Keratinocyte (primary cell): ENCODE results near the gene C22orf31. TPM values are rescaled to one million over a fixed set of nuclear protein-coding genes. Genes with fewer than 3 reads are reported as not detected.

ENCODE experiments used
- DNase-seq: peaks from one replicate; pipeline ENCODE4 v3.0.0-alpha.2; 2011; ENCODE audit warnings: low read depth, missing footprints, low spot score
- FAIRE-seq: peaks from 2 replicates; lab custom pipeline; 2011; peaks lifted over from hg19 to GRCh38; lab: Jason Lieb, UNC
- H2AFZ ChIP-seq: 2 replicates; pipeline ENCODE4 v1.6.0; 2012; ENCODE audit warnings: low read length, control low read depth, inconsistent platforms; ENCODE audit not compliant: control insufficient read depth
- H3K27ac ChIP-seq: 2 replicates; pipeline ENCODE4 v1.5.1; 2011; ENCODE audit warnings: low read length; ENCODE audit not compliant: control insufficient read depth, insufficient read depth
- H3K27me3 ChIP-seq: 3 replicates; pipeline ENCODE4 v1.6.0; 2011; ENCODE audit warnings: low read length; ENCODE audit not compliant: control insufficient read depth, insufficient read depth; ENCODE audit errors: extremely low read depth
- H3K36me3 ChIP-seq, 2 experiments: 2 replicates in 1 of 2; 3 replicates in 1 of 2; pipeline ENCODE4 v1.5.1; 2011; ENCODE audit warnings: low read length in 2 of 2, mild to moderate bottlenecking in 1 of 2; ENCODE audit not compliant: control insufficient read depth in 2 of 2, insufficient read depth in 2 of 2; ENCODE audit errors: extremely low read depth in 1 of 2
- H3K4me1 ChIP-seq: 3 replicates; pipeline ENCODE4 v1.5.1; 2011; ENCODE audit warnings: low read length; ENCODE audit not compliant: control insufficient read depth, insufficient read depth; ENCODE audit errors: extremely low read depth
- H3K4me2 ChIP-seq: 3 replicates; pipeline ENCODE4 v1.6.0; 2011; ENCODE audit warnings: low read depth, low read length; ENCODE audit not compliant: control insufficient read depth, insufficient read depth; ENCODE audit errors: extremely low read depth
- H3K4me3 ChIP-seq, 3 experiments: fragments of 200-600 bp in 1 of 3; sonication (generic) in 1 of 3; 2 replicates in 2 of 3; 3 replicates in 1 of 3; pipeline ENCODE4 v1.5.1; 2011 to 2016; ENCODE audit warnings: low read length in 3 of 3, mild to moderate bottlenecking in 3 of 3, control low read depth in 2 of 3, inconsistent platforms in 1 of 3, low read depth in 1 of 3, mixed read lengths in 1 of 3, mixed run types in 1 of 3, moderate library complexity in 1 of 3; ENCODE audit not compliant: control insufficient read depth in 2 of 3, insufficient read depth in 2 of 3; ENCODE audit errors: extremely low read depth in 1 of 3
- H3K79me2 ChIP-seq: 2 replicates; pipeline ENCODE4 v1.6.0; 2012; ENCODE audit warnings: low read length; ENCODE audit not compliant: control insufficient read depth, insufficient read depth
- H3K9ac ChIP-seq: 3 replicates; pipeline ENCODE4 v1.6.0; 2011; ENCODE audit warnings: low read length; ENCODE audit not compliant: control insufficient read depth, insufficient read depth; ENCODE audit errors: extremely low read depth
- H3K9me1 ChIP-seq: 3 replicates; pipeline ENCODE4 v1.6.0; 2011; ENCODE audit warnings: low read length; ENCODE audit not compliant: control insufficient read depth, insufficient read depth; ENCODE audit errors: extremely low read depth
- H3K9me3 ChIP-seq: 2 replicates; pipeline ENCODE4 v1.5.1; 2012; ENCODE audit warnings: low read depth, low read length; ENCODE audit not compliant: control insufficient read depth
- H4K20me1 ChIP-seq: 3 replicates; pipeline ENCODE4 v1.6.0; 2011; ENCODE audit warnings: low read length; ENCODE audit not compliant: control insufficient read depth, insufficient read depth; ENCODE audit errors: extremely low read depth
- CTCF ChIP-seq, 3 experiments: IDR thresholded peaks in 1 of 3; conservative IDR thresholded peaks in 1 of 3; optimal IDR thresholded peaks in 1 of 3; 2 replicates in 2 of 3; 3 replicates in 1 of 3; pipeline versions ENCODE3 to v1.5.1; 2011; ENCODE audit warnings: low read length in 3 of 3, mild to moderate bottlenecking in 3 of 3, moderate library complexity in 2 of 3, control low read depth in 1 of 3, inconsistent platforms in 1 of 3; ENCODE audit not compliant: insufficient read depth in 2 of 3; ENCODE audit errors: extremely low read depth in 1 of 3
- EZH2 ChIP-seq: IDR thresholded peaks from one replicate; pipeline ENCODE4 v1.6.1; 2012; ENCODE audit warnings: inconsistent platforms, mild to moderate bottlenecking, low read length, moderate library complexity
- dilution Hi-C: fragments of 300-500 bp; cut with MboI; formaldehyde crosslinking; loops from one replicate; pipeline ENCODE4 v1.7.0; 2020; ENCODE audit warnings: low sequenced_read_pairs; ENCODE audit not compliant: extremely low pct_ligation_motif_present
- polyA plus RNA-seq, 5 experiments: library from polyadenylated mRNA; depleted of rRNA in 3 of 5; stranded (reverse) in 3 of 5; stranded (forward) in 1 of 5; unstranded in 1 of 5; fragments of >200 nt; gene quantifications; 1 replicate in 1 of 5; 2 replicates in 3 of 5; 3 replicates in 1 of 5; pipeline versions ENCODE4 v1.2.1 to v1.2.3, GENCODE V29; 2011 to 2012; ENCODE audit warnings: missing spikeins in 2 of 5, low read depth in 1 of 5, low replicate concordance in 1 of 5

C22orf31 gene
- polyA plus RNA-seq, 1 donor (not counting 4 experiments of a cell fraction or from before 2014, with no cell fraction given) = not detected

DNA sequence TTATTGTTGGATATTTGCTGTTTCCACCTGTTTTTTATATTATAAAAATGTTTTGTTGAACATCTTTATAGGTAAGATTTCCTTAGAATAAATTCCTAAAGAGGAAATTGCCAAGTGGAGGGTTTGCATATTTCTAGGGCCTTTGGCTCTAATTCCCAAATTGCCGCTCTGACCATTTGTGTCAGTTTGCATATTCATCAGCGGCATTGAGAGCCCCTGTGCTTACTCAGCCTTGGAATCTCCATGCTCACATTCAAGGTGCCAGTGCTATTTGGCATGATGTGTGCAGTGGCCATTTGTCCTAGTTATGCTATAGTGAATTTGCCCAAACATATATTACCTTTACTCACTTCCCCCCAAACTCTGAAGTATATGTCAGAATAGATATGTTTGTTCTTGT, 36.7 kb upstream of the C22orf31 start:
- dilution Hi-C loops = no loop called here
- peaks cover 0 to 3% of the 10 kb centered on the region in 2 experiments for H3K36me3 ChIP-seq
- no peak for FAIRE-seq
- no peaks in the 10 kb centered on the region for H3K79me2 ChIP-seq
- DNase-seq = no peak
- no peak overlapping the region for H3K4me2 ChIP-seq
- no peaks in the 10 kb centered on the region for H3K9me1 ChIP-seq
- no peaks in the 10 kb centered on the region for H3K4me1 ChIP-seq
- no peak overlapping the region for H3K27ac ChIP-seq
- H3K9me3 ChIP-seq = no peaks in the 10 kb centered on the region
- H3K27me3 ChIP-seq = no peaks in the 10 kb centered on the region
- H3K4me3 ChIP-seq = no peak overlapping the region
- H4K20me1 ChIP-seq = no peaks in the 10 kb centered on the region
- H3K9ac ChIP-seq = no peak overlapping the region
- TF ChIP-seq CTCF (optimal IDR thresholded peaks at IDR 0.05 in 1 of 3, IDR thresholded peaks at IDR 0.05 in 1 of 3, conservative IDR thresholded peaks at IDR 0.05 in 1 of 3; ENCODE audit: extremely low read depth in 1 of 3, insufficient read depth in 2 of 3, low read length in 3 of 3) = no peak
- H2AFZ ChIP-seq = no peak overlapping the region

GRCh38 chr22:29096736-29097669, 35.4 kb upstream of the C22orf31 start:
- H3K9ac ChIP-seq = no peak overlapping the region
- no peak overlapping the region for H3K4me2 ChIP-seq
- H2AFZ ChIP-seq = no peak overlapping the region
- H3K9me3 ChIP-seq = no peaks in the 10 kb centered on the region
- TF ChIP-seq CTCF (optimal IDR thresholded peaks at IDR 0.05 in 1 of 3, IDR thresholded peaks at IDR 0.05 in 1 of 3, conservative IDR thresholded peaks at IDR 0.05 in 1 of 3; ENCODE audit: extremely low read depth in 1 of 3, insufficient read depth in 2 of 3, low read length in 3 of 3) (no peak), EZH2 (no peak)
- peaks cover 0 to 3% of the 10 kb centered on the region in 2 experiments for H3K36me3 ChIP-seq
- dilution Hi-C loops = no loop called here
- H3K9me1 ChIP-seq = no peaks in the 10 kb centered on the region
- no peak overlapping the region for H3K4me3 ChIP-seq
- H3K4me1 ChIP-seq = no peaks in the 10 kb centered on the region
- no peak overlapping the region for H3K27ac ChIP-seq
- DNase-seq (no peak), FAIRE-seq (no peak)
- H3K79me2 ChIP-seq = no peaks in the 10 kb centered on the region
- no peaks in the 10 kb centered on the region for H4K20me1 ChIP-seq
- no peaks in the 10 kb centered on the region for H3K27me3 ChIP-seq
